GM21515 (cell line): ENCODE measurements around the gene ABCC4.

Experiments
- ATAC-seq: cut with Tn5 transposase; IDR thresholded peaks from one replicate; pipeline ENCODE4 v1.9.1; 2021; ENCODE audit not compliant: unreplicated experiment

Gene ABCC4

DNA sequence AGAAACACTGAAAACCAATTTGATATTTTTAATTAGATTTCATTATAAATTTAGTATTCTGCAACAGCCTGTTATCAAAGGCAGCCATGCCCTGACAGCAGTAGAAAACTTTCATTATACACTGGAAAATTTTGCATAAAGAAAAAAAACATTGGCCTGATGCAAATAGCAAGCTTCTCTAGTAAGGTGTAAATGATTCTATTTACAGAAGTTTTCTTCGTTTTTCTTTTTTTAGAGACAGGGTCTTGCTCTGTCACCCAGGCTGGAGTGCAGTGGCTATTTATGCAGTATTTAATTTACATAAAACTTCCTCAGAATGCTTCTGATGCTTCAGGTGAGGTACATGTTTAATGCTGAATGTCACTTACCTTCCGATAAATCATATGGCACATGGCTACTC lies 67.0 kb downstream of the ABCC4 start:
- ATAC-seq = peak; percentile 66

- no peak for ATAC-seq
Measured at GRCh38 chr13:95233026-95233635, 68.1 kb downstream of the ABCC4 start.

GRCh38 chr13:95231393-95231792 lies 69.9 kb downstream of the ABCC4 start:
- ATAC-seq = no peak

DNA sequence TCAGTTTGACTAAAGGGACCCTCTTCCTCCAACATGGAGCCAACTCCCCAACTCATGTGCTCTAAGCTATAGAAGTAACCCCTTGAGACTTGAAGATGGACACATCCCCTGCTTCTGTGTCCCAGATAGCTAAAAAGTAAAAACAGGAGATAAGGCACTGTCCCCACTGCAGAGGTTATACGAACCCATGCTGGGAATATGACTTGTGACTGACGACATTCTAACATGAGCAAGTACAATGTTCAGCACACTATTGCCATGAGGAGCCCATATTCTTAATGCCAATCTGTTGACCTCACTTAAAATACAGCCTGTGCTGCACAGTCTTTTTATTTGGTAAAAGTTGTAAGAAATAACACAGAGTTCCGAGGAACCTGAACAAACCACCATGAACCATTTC lies 71.4 kb downstream of the ABCC4 start:
- no peak for ATAC-seq

DNA sequence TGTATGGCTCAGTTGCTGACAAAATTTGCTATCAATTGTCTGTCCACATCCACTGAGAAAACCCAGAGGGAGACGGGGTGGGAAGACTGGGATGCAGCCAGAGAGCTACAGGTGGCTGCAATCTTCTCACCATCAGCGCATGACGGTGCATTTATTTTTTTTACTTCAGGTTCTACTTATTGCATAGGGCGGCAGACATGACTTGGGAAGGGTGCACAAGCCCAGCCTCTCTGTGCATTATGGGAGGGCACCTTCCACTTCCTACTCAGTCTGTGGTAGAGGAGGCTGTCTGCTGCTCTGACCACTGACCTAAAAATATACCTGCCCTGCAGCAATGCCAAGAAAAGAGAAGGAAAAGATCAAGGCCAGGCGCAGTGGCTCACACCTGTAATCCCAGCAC lies 73.1 kb downstream of the ABCC4 start:
- ATAC-seq = no peak

DNA sequence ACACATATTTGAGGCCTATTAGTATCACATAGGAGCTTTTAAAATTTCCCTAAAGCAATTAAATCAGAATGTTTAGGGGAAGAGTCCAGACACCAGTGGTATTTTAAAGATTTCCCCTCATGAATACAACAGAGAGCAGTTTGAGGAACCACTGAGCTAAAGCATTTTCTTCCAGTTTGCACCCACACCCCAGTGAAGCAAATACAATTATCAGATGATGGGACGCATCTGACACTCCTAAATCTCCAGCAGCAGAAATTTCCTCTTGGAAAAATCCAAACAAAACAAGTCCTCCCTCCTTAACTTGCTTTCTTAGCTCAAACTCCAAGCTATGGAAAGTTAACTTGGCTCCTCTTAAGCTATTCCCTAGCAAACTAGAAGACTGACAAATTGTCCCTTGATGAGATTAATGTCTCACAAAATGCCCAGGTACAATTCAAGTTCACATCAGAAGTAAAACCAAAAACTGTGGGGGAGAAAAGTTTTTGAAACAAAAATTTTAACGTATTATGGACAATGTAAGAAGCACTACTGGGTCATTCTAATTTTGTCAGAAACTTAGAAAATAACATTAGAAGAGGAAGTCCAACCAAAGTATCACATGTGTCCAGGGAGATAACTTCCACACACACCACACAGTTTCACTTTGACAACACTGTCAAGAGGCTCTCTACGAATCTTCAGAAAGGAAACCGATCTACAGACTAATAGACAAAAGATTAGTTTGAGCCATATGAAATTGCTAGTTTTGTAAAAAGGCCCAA lies 74.1 kb downstream of the ABCC4 start:
- peak; percentile 89 for ATAC-seq

DNA sequence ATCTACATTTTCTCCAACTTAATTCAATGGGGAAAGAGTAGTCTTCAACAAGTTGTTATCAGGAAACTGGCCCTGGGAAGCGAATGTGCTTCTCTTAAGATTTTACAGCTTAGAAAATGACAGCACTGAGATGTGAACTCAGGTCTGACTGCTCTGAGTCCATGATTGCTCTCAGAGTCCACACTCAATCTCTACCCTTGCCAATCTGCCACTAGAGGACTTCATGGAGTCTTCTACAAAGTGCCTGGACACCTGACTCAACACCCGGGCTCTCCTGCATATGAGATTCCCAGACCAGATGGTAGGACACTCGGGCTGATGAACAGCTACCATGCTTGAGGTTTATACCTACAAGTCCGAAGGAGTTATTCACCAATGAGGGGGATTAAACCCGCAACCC lies 74.8 kb downstream of the ABCC4 start:
- peak; percentile 21 for ATAC-seq

GRCh38 chr13:95226050-95226449 lies 75.2 kb downstream of the ABCC4 start:
- no peak for ATAC-seq

GRCh38 chr13:95224064-95224463 lies 77.2 kb downstream of the ABCC4 start:
- no peak for ATAC-seq

- no peak for ATAC-seq
Measured at GRCh38 chr13:95222733-95223018, 78.6 kb downstream of the ABCC4 start.

GRCh38 chr13:95221971-95222732 lies 79.1 kb downstream of the ABCC4 start:
- no peak for ATAC-seq

GRCh38 chr13:95220611-95221010 lies 80.6 kb downstream of the ABCC4 start:
- no peak for ATAC-seq

- no peak for ATAC-seq
Measured at GRCh38 chr13:95217920-95218830, 83.1 kb downstream of the ABCC4 start.

- no peak for ATAC-seq
Measured at GRCh38 chr13:95216182-95216581, 85.1 kb downstream of the ABCC4 start.

- ATAC-seq = no peak
Measured at GRCh38 chr13:95212983-95213850, 88.0 kb downstream of the ABCC4 start.

DNA sequence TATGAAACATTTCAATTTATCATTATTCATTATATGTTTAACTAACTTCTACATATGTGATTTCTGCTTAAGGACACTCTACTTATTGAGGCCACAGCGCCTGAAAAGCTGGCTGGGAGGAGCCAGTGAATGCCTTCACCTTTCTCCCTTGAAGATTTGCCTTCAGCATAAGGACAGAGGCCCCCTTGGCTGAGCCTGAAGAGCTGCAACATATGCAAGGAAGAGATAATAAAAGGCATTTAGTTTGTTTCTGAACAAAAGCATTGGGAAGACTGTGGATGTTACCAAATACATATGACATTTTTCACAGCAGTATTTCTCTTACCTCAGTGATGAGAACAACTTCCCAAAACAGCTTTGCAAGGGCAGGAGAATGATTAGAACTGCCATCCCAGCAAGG lies 92.1 kb downstream of the ABCC4 start:
- ATAC-seq = no peak

GRCh38 chr13:95207769-95208366 lies 93.4 kb downstream of the ABCC4 start:
- ATAC-seq = peak; percentile 79

DNA sequence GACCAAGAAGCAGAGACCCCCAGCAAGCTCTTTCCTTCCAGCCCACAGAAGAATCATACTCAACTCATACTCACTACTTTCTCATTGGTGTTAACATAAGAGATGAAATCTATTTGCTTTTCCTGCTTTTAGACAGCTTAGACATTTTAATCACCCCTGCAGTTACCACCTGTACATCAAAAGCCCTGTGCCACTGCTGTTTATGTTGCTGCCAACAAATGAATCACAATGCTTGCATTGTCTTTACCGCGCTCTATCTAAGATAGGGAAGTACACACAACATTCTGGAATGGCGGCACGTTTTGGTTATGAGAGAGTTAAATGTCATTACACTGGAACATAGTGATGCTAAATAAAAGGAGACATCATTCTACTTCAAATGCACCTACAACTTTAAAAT lies 95.1 kb downstream of the ABCC4 start:
- no peak for ATAC-seq

DNA sequence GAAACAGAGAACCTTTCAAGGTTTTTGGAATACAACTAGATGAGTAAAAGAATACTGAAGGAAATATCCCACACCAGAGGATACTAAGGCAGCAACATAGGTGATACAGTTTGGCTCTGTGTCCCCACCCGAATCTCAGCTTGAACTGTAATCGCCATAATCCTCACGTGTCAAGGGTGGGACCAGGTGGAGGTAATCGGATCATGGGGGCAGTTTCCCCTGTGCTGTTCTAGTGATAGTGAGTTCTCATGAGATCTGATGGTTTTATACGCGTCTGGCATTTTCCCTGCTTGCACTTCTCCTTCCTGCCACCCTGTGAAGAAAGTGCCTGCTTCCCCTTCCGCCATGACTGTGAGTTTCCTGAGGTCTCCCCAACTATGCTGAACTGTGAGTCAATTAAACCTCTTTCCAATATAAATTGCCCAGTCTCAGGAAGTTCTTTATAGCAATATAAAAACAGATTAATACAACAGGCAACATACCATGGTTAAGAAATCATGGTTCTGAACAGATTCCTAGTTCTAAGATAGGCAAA lies 97.0 kb downstream of the ABCC4 start:
- no peak for ATAC-seq
